Tibial artery (tissue), 4 donors: Measurements from ENCODE around the gene SLC39A11.
"Not testable (repeated sequence)": the region's sequence is repeated elsewhere in the genome, so short reads cannot be mapped to it uniquely, and the experiment has no call there.

Experiments used
- DNase-seq, 2 donors: peaks; one replicate each; pipeline ENCODE4 v3.0.0-alpha.2; 2019
- H3K27ac ChIP-seq, 2 donors: fragments of 200-600 bp; sonication (generic) in 1 of 2; 1 replicate in 1 of 2; 2 replicates in 1 of 2; pipeline ENCODE4 v1.5.1; 2018 to 2019; ENCODE audit warnings: mild to moderate bottlenecking in 1 of 2
- H3K27me3 ChIP-seq, 2 donors: fragments of 200-600 bp; sonication (generic) in 1 of 2; one replicate each; pipeline versions ENCODE4 v1.5.1 to v1.6.0; 2016 to 2019
- H3K36me3 ChIP-seq, 3 donors: fragments of 200-600 bp; sonication (generic) in 2 of 3; one replicate each; pipeline ENCODE4 v1.5.1; 2016 to 2019; ENCODE audit warnings: mild to moderate bottlenecking in 2 of 3
- H3K4me1 ChIP-seq, 4 donors: fragments of 200-600 bp; sonication (generic) in 2 of 4; 1 replicate in 3 of 4; 2 replicates in 1 of 4; pipeline ENCODE4 v1.5.1; 2016 to 2019
- H3K4me3 ChIP-seq, 2 donors: fragments of 200-600 bp; sonication (generic) in 1 of 2; 1 replicate in 1 of 2; 2 replicates in 1 of 2; pipeline ENCODE4 v1.5.1; 2018 to 2019; ENCODE audit warnings: mild to moderate bottlenecking in 2 of 2
- H3K9me3 ChIP-seq, 3 donors: fragments of 200-600 bp; sonication (generic) in 1 of 3; one replicate each; pipeline ENCODE4 v1.5.1; 2016 to 2019
- CTCF ChIP-seq, 2 experiments: fragments of 200-600 bp in 1 of 2; fragments of 450-650 bp in 1 of 2; IDR thresholded peaks; one replicate each; pipeline ENCODE4 v1.5.1; 2017 to 2019; ENCODE audit warnings: antibody characterized with exemption in 2 of 2, mild to moderate bottlenecking in 1 of 2, moderate library complexity in 1 of 2
- intact Hi-C: fragments of 100-400 bp; cut with DNase I; formaldehyde crosslinking; loops from one replicate; pipeline ENCODE4 v1.15.0; 2023; ENCODE audit warnings: low total_unique reads

The SLC39A11 gene

GRCh38 chr17:72775919-72776318 is 316.6 kb downstream of the SLC39A11 start:
- DNase-seq, result no peak
- TF ChIP-seq CTCF (IDR thresholded peaks at IDR 0.05), result no peak
- Histone ChIP-seq H3K36me3 (peaks cover 12 to 27% (median 21%) of the 10 kb centered on the region in 3 donors), H3K4me1 (no peaks in the 10 kb centered on the region), H3K27me3 (no peaks in the 10 kb centered on the region), H3K27ac (no peak overlapping the region), H3K4me3 (no peak overlapping the region), H3K9me3 (no peaks in the 10 kb centered on the region)
- intact Hi-C loops, result no loop called here

- Histone ChIP-seq H3K27me3 (no peaks in the 10 kb centered on the region), H3K36me3 (peaks cover 18 to 33% (median 28%) of the 10 kb centered on the region in 3 donors), H3K4me1 (no peaks in the 10 kb centered on the region), H3K27ac (no peak overlapping the region), H3K4me3 (no peak overlapping the region), H3K9me3 (peaks cover 0 to 5% (median 4%) of the 10 kb centered on the region in 3 donors)
- intact Hi-C loops, result no loop called here
- no peak for TF ChIP-seq CTCF (IDR thresholded peaks at IDR 0.05)
- no peak for DNase-seq
Measured at GRCh38 chr17:72775237-72775636, 317.3 kb downstream of the SLC39A11 start.

- intact Hi-C loops, result no loop called here
- H3K36me3 ChIP-seq, result peaks cover 18 to 33% (median 30%) of the 10 kb centered on the region in 3 donors
- no peaks in the 10 kb centered on the region for H3K27me3 ChIP-seq
- no peak overlapping the region for H3K27ac ChIP-seq
- H3K4me1 ChIP-seq, result no peaks in the 10 kb centered on the region
- H3K9me3 ChIP-seq, result peaks cover 0 to 5% (median 5%) of the 10 kb centered on the region in 3 donors
- no peak for TF ChIP-seq CTCF (IDR thresholded peaks at IDR 0.05)
- H3K4me3 ChIP-seq, result no peak overlapping the region
- DNase-seq, result no peak
Measured at GRCh38 chr17:72774236-72774635, 318.3 kb downstream of the SLC39A11 start.

GRCh38 chr17:72773225-72773624 is 319.3 kb downstream of the SLC39A11 start:
- H3K4me3 ChIP-seq, H3K27me3 ChIP-seq, H3K4me1 ChIP-seq, intact Hi-C loops, DNase-seq, H3K27ac ChIP-seq, H3K9me3 ChIP-seq: not testable (repeated sequence)
- H3K36me3 ChIP-seq, result peaks cover 18 to 33% (median 31%) of the 10 kb centered on the region in 3 donors

GRCh38 chr17:72772331-72772821 is 320.1 kb downstream of the SLC39A11 start:
- no peak for TF ChIP-seq CTCF (IDR thresholded peaks at IDR 0.05)
- intact Hi-C loops, result no loop called here
- H3K9me3 ChIP-seq, result peaks cover 0 to 15% (median 5%) of the 10 kb centered on the region in 3 donors
- no peaks in the 10 kb centered on the region for H3K27me3 ChIP-seq
- H3K36me3 ChIP-seq, result peaks cover 18 to 42% (median 38%) of the 10 kb centered on the region in 3 donors
- no peak overlapping the region for H3K4me3 ChIP-seq
- no peak overlapping the region for H3K27ac ChIP-seq
- DNase-seq, result no peak
- H3K4me1 ChIP-seq, result no peaks in the 10 kb centered on the region

- no peak for TF ChIP-seq CTCF (IDR thresholded peaks at IDR 0.05)
- Histone ChIP-seq H3K27me3 (no peaks in the 10 kb centered on the region), H3K36me3 (peaks cover 18 to 46% (median 38%) of the 10 kb centered on the region in 3 donors), H3K4me1 (no peaks in the 10 kb centered on the region), H3K27ac (no peak overlapping the region), H3K4me3 (no peak overlapping the region), H3K9me3 (peaks cover 0 to 18% (median 5%) of the 10 kb centered on the region in 3 donors)
- no peak for DNase-seq
- intact Hi-C loops, result no loop called here
Measured at GRCh38 chr17:72771734-72772133, 320.8 kb downstream of the SLC39A11 start.
